H9 (cell line): ENCODE results near the gene C1orf159. TPM values are rescaled to one million over a fixed set of nuclear protein-coding genes. Genes with fewer than 3 reads are reported as not detected.

Source experiments
- DNase-seq: peaks from one replicate; pipeline ENCODE4 v3.0.0-alpha.2; 2017
- H2AFZ ChIP-seq: one replicate; pipeline ENCODE4 v1.6.1; 2013; ENCODE audit warnings: mild to moderate bottlenecking, low read length, control low read depth, moderate library complexity
- H2AK5ac ChIP-seq: 2 replicates; pipeline ENCODE4 v1.6.1; 2013; ENCODE audit warnings: low read length, control low read depth, mixed read lengths; ENCODE audit not compliant: insufficient read length
- H2BK120ac ChIP-seq: one replicate; pipeline ENCODE4 v1.6.1; 2013; ENCODE audit warnings: low read depth, mild to moderate bottlenecking, low read length, control low read depth, inconsistent platforms; ENCODE audit not compliant: poor library complexity, severe bottlenecking
- H2BK12ac ChIP-seq: 2 replicates; pipeline ENCODE4 v1.6.1; 2013; ENCODE audit warnings: low read length, control low read depth, mixed read lengths, low read depth; ENCODE audit not compliant: insufficient read length
- H2BK15ac ChIP-seq: 2 replicates; pipeline ENCODE4 v1.6.1; 2013; ENCODE audit warnings: low read depth, low read length, control low read depth
- H2BK20ac ChIP-seq: one replicate; pipeline ENCODE4 v1.6.1; 2013; ENCODE audit warnings: low read depth, mild to moderate bottlenecking, low read length, control low read depth, inconsistent platforms; ENCODE audit not compliant: poor library complexity, severe bottlenecking
- H2BK5ac ChIP-seq: 2 replicates; pipeline ENCODE4 v1.6.1; 2013; ENCODE audit warnings: low read length, control low read depth, mixed read lengths; ENCODE audit not compliant: insufficient read length
- H3K14ac ChIP-seq: 2 replicates; pipeline ENCODE4 v1.6.1; 2013; ENCODE audit warnings: low read length, control low read depth; ENCODE audit not compliant: insufficient read depth
- H3K18ac ChIP-seq: 2 replicates; pipeline ENCODE4 v1.6.1; 2013; ENCODE audit warnings: low read depth, mild to moderate bottlenecking, mixed read lengths, low read length, control low read depth; ENCODE audit not compliant: insufficient read length
- H3K23ac ChIP-seq: 2 replicates; pipeline ENCODE4 v1.6.1; 2013; ENCODE audit warnings: low read length, control low read depth, mixed read lengths, low read depth; ENCODE audit not compliant: insufficient read length
- H3K23me2 ChIP-seq: 2 replicates; pipeline ENCODE4 v1.6.1; 2013; ENCODE audit warnings: low read depth, mild to moderate bottlenecking, mixed read lengths, low read length, control low read depth; ENCODE audit not compliant: insufficient read length, poor library complexity, severe bottlenecking
- H3K27ac ChIP-seq: 2 replicates; pipeline ENCODE4 v1.5.1; 2013; ENCODE audit warnings: low read length, control low read depth, mixed read lengths, low read depth; ENCODE audit not compliant: insufficient read length
- H3K27me3 ChIP-seq: 2 replicates; pipeline ENCODE4 v1.6.1; 2013; ENCODE audit warnings: low read length, control low read depth, inconsistent platforms; ENCODE audit not compliant: insufficient read depth
- H3K4ac ChIP-seq: 2 replicates; pipeline ENCODE4 v1.6.1; 2013; ENCODE audit warnings: low read depth, mild to moderate bottlenecking, control low read depth, inconsistent platforms, low read length, moderate library complexity
- H3K4me1 ChIP-seq: 2 replicates; pipeline ENCODE4 v1.6.1; 2013; ENCODE audit warnings: low read length, control low read depth, inconsistent platforms; ENCODE audit not compliant: insufficient read depth
- H3K4me2 ChIP-seq: 2 replicates; pipeline ENCODE4 v1.6.1; 2013; ENCODE audit warnings: low read length, control low read depth, mixed read lengths; ENCODE audit not compliant: insufficient read length, insufficient read depth
- H3K56ac ChIP-seq: 2 replicates; pipeline ENCODE4 v1.6.1; 2013; ENCODE audit warnings: low read depth, mild to moderate bottlenecking, mixed read lengths, low read length, control low read depth; ENCODE audit not compliant: insufficient read length
- H3K79me1 ChIP-seq: 2 replicates; pipeline ENCODE4 v1.6.1; 2013; ENCODE audit warnings: low read depth, mild to moderate bottlenecking, moderate library complexity, low read length, control low read depth, inconsistent platforms; ENCODE audit not compliant: insufficient read depth, poor library complexity, severe bottlenecking
- H3K79me2 ChIP-seq: 2 replicates; pipeline ENCODE4 v1.6.1; 2013; ENCODE audit warnings: low read length, control low read depth, inconsistent platforms; ENCODE audit not compliant: insufficient read depth
- H3K9ac ChIP-seq: 2 replicates; pipeline ENCODE4 v1.6.1; 2013; ENCODE audit warnings: low read length, control low read depth, mixed read lengths; ENCODE audit not compliant: insufficient read length; ENCODE audit errors: extremely low read depth
- H3K9me3 ChIP-seq: one replicate; pipeline ENCODE4 v1.6.1; 2013; ENCODE audit warnings: low read depth, low read length, inconsistent platforms; ENCODE audit not compliant: control insufficient read depth
- H3T11ph ChIP-seq: one replicate; pipeline ENCODE4 v1.6.1; 2013; ENCODE audit warnings: mild to moderate bottlenecking, low read length, control low read depth, inconsistent platforms
- H4K20me1 ChIP-seq: one replicate; pipeline ENCODE4 v1.6.1; 2013; ENCODE audit not compliant: control insufficient read depth, insufficient read length, insufficient read depth
- H4K5ac ChIP-seq: 2 replicates; pipeline ENCODE4 v1.6.1; 2013; ENCODE audit warnings: low read depth, mild to moderate bottlenecking, mixed read lengths, low read length, control low read depth; ENCODE audit not compliant: insufficient read length
- H4K8ac ChIP-seq: replicated peaks from 2 replicates; pipeline ENCODE4 v1.6.1; 2013; ENCODE audit warnings: low read length, control low read depth, mixed read lengths, low read depth; ENCODE audit not compliant: insufficient read length
- H4K91ac ChIP-seq: 2 replicates; pipeline ENCODE4 v1.6.1; 2013; ENCODE audit warnings: low read depth, mild to moderate bottlenecking, moderate library complexity, mixed read lengths, low read length, control low read depth; ENCODE audit not compliant: insufficient read length
- H3K27ac Mint-ChIP-seq, 3 experiments: 2 replicates in 2 of 3; 3 replicates in 1 of 3; pipeline ENCODE4 v1.8.0; 2020 to 2021; ENCODE audit warnings: mixed read lengths in 3 of 3, mild to moderate bottlenecking in 1 of 3, moderate library complexity in 1 of 3
- H3K27me3 Mint-ChIP-seq: 2 replicates; pipeline ENCODE4 v1.8.0; 2021; ENCODE audit warnings: low read depth, mild to moderate bottlenecking, moderate library complexity, mixed read lengths
- H3K36me3 Mint-ChIP-seq, 3 experiments: 2 replicates in 2 of 3; 3 replicates in 1 of 3; pipeline ENCODE4 v1.8.0; 2020 to 2021; ENCODE audit warnings: low read depth in 3 of 3, mixed read lengths in 3 of 3; ENCODE audit not compliant: insufficient read depth in 1 of 3
- H3K4me1 Mint-ChIP-seq, 2 experiments: 2 replicates each; pipeline ENCODE4 v1.8.0; 2020; ENCODE audit warnings: mixed read lengths in 2 of 2
- H3K4me3 Mint-ChIP-seq, 2 experiments: 2 replicates in 1 of 2; 3 replicates in 1 of 2; pipeline ENCODE4 v1.8.0; 2020 to 2021; ENCODE audit warnings: mild to moderate bottlenecking in 2 of 2, mixed read lengths in 2 of 2, moderate library complexity in 1 of 2
- H3K9me3 Mint-ChIP-seq, 2 experiments: 2 replicates in 1 of 2; 3 replicates in 1 of 2; pipeline ENCODE4 v1.8.0; 2020; ENCODE audit warnings: mild to moderate bottlenecking in 2 of 2, mixed read lengths in 2 of 2, moderate library complexity in 1 of 2
- WGBS: extraction: QIAGEN DNeasy Blood & Tissue Kit; methylation state at CpG from one replicate; pipeline ENCODE4 v1.1.7; 2013; ENCODE audit warnings: missing lambda C conversion rate, low lambda C conversion rate, mixed read lengths; ENCODE audit not compliant: insufficient read length; ENCODE audit errors: extremely low coverage; 5-methylcytosine and 5-hydroxymethylcytosine counted together
- total RNA-seq: library from RNA; stranded (reverse); gene quantifications from 2 replicates; pipeline ENCODE4 v1.2.1, GENCODE V29; 2021
- TF ChIP-seq, protein P1 (sequence below): fragments of 200-600 bp; sonication (generic); conservative IDR thresholded peaks from 3 replicates; pipeline ENCODE4 v1.8.0; 2021; ENCODE audit warnings: antibody characterized with exemption, mild to moderate bottlenecking

C1orf159 gene
- total RNA-seq, 1 experiment from 2014 or later, result 12.3 TPM

DNA sequence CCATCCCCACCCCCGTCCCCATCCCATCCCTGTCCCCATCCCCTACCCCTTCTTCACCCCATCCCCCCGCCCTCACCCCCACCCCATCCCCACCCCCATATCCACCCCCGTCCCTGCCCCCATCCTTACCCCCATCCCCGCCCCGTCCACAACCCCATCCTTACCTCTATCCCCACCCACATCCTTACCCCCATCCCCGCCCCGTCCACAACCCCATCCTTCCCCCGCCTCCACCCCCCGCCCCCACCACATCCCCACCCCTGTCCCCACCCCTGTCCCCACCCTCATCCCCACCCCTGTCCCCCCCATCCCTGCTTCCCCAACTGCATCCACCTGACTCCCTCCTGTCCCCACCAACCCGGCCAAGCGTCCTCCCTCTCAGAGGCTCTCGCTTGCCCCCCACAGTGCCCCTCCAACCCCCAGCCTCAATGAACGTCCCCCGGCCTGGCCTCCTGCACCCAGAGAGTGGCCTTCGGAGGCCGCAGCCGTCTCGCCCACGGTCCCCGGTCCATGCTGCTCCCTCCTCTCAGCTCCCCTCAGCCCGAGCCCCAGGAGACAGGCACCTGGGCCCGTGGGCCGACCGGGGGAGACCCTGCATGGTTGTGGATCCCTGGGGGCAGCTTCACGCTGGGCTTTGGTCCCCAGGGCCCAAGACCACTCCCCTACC lies 25.5 kb upstream of the C1orf159 start:
- no peaks in the 10 kb centered on the region for H3K36me3 Mint-ChIP-seq
- no CpG with 5 or more reads among the region's 25 CpGs for WGBS
- no peaks in the 10 kb centered on the region; a peak in 1 of 5 replicates for H3K9me3 Mint-ChIP-seq
- H3T11ph ChIP-seq, result no peak overlapping the region
- no peak overlapping the region for H2AK5ac ChIP-seq
- H2BK20ac ChIP-seq, result no peak overlapping the region
- peaks cover 7% of the 10 kb centered on the region for H3K27me3 Mint-ChIP-seq
- no peaks in the 10 kb centered on the region for H4K20me1 ChIP-seq
- no peaks in the 10 kb centered on the region for H3K79me2 ChIP-seq
- no peak overlapping the region for H3K9ac ChIP-seq
- H3K4me3 Mint-ChIP-seq, result no peak overlapping the region
- no peaks in the 10 kb centered on the region; the same call in 1 of the 2 replicates for H3K4me1 ChIP-seq
- H2BK15ac ChIP-seq, result no peak overlapping the region
- H3K18ac ChIP-seq, result no peak overlapping the region
- no peak overlapping the region for H4K91ac ChIP-seq
- H3K9me3 ChIP-seq, result no peaks in the 10 kb centered on the region
- H3K27ac ChIP-seq, result no peak overlapping the region
- H3K4me1 Mint-ChIP-seq, result peaks cover 6 to 22% of the 10 kb centered on the region in 2 experiments; a peak in 3 of 4 replicates
- H2BK12ac ChIP-seq, result no peak overlapping the region
- no peak overlapping the region for H4K8ac ChIP-seq
- TF ChIP-seq, protein P1, sequence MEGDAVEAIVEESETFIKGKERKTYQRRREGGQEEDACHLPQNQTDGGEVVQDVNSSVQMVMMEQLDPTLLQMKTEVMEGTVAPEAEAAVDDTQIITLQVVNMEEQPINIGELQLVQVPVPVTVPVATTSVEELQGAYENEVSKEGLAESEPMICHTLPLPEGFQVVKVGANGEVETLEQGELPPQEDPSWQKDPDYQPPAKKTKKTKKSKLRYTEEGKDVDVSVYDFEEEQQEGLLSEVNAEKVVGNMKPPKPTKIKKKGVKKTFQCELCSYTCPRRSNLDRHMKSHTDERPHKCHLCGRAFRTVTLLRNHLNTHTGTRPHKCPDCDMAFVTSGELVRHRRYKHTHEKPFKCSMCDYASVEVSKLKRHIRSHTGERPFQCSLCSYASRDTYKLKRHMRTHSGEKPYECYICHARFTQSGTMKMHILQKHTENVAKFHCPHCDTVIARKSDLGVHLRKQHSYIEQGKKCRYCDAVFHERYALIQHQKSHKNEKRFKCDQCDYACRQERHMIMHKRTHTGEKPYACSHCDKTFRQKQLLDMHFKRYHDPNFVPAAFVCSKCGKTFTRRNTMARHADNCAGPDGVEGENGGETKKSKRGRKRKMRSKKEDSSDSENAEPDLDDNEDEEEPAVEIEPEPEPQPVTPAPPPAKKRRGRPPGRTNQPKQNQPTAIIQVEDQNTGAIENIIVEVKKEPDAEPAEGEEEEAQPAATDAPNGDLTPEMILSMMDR, result no peak
- H3K27ac Mint-ChIP-seq, result no peak overlapping the region
- no peaks in the 10 kb centered on the region for H3K23me2 ChIP-seq
- no peaks in the 10 kb centered on the region for H3K79me1 ChIP-seq
- no peak overlapping the region for H3K56ac ChIP-seq
- H3K4me2 ChIP-seq, result no peak overlapping the region
- no peak overlapping the region for H3K23ac ChIP-seq
- H2AFZ ChIP-seq, result no peak overlapping the region
- H3K4ac ChIP-seq, result no peak overlapping the region
- no peak for DNase-seq
- no peaks in the 10 kb centered on the region for H3K27me3 ChIP-seq
- H3K14ac ChIP-seq, result no peak overlapping the region
- H2BK120ac ChIP-seq, result no peak overlapping the region
- no peak overlapping the region for H4K5ac ChIP-seq
- no peak overlapping the region for H2BK5ac ChIP-seq
